HG02610 (cell line): ENCODE results near the gene SEMA3B.
A peak's percentile ranks its signal among the peaks of the same experiment; 100 is the strongest.
"Not testable (repeated sequence)": the region's sequence is repeated elsewhere in the genome, so short reads cannot be mapped to it uniquely, and the experiment has no call there.

Experiments used
- ATAC-seq: cut with Tn5 transposase; IDR thresholded peaks from one replicate; pipeline ENCODE4 v1.9.1; 2021; ENCODE audit warnings: mild to moderate bottlenecking, moderate library complexity; ENCODE audit not compliant: unreplicated experiment

Gene SEMA3B

DNA sequence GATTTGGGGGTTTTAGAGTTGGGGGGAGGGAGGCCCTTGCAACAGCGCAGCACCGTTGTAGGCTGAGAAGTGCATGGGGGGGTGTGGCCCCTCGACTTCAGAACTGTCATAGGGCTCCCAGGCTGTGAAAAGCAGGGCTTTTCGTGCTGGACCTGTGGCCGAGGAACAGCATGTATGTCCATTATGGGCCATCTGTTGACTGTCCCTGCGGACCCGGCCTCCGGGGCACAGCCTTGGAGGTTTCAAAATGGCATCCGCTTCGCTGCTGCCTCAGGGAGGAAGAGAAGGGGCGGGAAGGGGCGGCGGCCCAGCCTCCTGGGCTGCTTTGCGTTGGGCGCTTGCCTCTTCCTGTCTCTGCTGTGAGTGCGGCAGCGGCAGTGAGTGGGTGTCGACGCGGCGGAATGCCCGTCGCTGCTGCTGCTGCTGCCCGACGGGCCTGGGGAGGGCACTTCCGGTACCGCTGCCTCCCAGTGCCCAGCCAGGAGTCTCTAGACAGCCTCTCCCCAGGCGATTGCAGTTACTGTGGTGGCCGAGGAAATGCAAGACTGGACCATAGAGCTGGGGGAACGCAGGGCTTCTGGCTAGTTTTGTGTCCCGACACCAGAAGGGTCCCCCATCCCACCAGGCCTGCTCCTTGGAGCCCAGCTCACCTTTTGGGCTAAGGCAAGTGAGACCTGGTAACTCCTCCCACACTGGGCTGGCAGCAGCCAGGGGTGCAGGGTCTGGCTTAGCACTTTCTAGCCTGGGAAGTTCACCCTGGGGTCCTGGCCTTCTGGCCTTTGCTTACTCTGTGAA lies 31.0 kb upstream of the SEMA3B start:
- peak; percentile 37 for ATAC-seq

DNA sequence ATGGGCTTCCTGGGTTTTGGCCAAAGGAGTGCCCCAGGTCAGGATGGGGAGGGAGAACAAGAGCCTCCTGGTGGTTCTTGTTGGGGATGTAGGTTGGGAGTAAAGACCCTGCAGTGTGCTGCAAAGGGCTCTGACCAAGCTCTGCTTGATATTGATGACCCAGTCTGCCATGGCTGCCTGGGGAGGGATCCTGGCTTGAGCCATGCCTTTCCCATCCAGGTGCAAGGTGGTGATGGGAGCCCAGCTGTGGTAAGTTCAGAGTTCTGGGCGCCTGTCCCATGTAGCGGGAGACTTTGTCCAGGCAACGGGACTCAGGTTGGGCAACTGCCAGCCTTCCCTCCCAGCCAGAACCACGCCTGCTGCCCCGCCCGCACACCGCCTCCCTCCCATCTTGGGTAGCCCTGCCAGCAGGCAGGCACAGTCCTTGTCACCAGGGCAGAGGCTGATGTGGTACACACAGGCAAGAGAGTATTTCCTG lies 30.4 kb upstream of the SEMA3B start:
- ATAC-seq = no peak

DNA sequence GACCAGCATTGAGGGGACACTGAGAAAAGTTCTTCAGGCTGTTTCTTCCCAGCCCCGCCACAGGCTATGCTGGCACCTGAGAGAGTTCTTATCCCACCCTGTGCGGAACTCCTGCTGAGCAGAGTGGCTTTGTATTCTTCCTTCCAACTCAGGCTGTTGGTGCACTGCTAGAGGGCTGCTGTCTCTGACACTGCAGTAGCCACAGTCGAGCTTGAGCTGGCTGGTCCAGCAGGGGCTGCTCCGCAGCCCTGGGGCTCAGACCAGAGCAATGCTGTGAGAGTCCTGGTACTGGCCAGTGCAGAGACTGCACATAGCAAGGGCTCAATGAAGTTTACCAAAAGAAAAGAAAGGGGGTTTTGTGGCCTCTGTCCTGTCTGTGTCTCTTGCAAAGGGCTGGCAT lies 29.3 kb upstream of the SEMA3B start:
- no peak for ATAC-seq

DNA sequence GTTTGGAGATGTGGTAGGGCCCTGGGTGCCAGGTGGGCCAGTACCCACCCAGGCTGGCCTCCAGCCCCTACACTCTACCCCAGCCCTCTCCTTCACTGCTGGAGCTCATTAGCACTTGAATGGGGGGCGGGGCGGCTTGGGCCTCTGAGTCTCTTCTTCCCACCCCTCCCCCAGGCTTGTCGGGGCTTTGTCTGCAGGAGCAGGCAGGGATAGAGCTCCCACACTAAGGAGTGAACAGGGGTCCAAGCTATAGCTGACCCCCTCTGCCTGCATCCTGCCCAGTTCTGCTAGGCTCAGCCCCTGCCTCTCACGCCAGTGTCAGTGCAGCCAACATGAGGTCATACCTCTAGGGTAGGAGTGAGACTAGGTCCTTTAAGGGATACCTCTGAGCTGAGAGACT lies 27.8 kb upstream of the SEMA3B start:
- no peak for ATAC-seq

- ATAC-seq = no peak
Measured at GRCh38 chr3:50241713-50242380, 27.1 kb upstream of the SEMA3B start.

DNA sequence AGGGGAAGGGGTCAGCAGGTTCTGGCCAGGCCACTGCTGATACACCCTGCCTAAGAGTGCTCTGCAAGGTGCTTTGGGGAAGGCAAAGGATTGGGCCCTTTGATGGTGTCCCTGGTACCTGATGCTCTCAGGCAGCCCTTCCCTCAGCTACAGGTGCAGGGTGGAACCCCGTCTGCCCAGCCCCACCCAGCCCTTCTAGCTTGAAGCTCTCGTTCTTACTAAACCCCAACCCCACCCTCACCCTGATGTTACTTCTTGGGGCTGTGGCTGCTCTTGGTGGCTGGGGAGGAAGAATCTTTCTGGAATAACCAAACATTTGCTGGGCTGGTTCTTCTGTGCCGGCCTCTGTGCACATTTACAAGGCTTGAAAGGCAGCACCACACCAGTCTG lies 26.6 kb upstream of the SEMA3B start:
- no peak for ATAC-seq

GRCh38 chr3:50242851-50243542 lies 25.9 kb upstream of the SEMA3B start:
- no peak for ATAC-seq

GRCh38 chr3:50243543-50243895 lies 25.4 kb upstream of the SEMA3B start:
- no peak for ATAC-seq

GRCh38 chr3:50244813-50245212 lies 24.1 kb upstream of the SEMA3B start:
- not testable (repeated sequence) for ATAC-seq

GRCh38 chr3:50245251-50245745 lies 23.6 kb upstream of the SEMA3B start:
- no peak for ATAC-seq

- peak; percentile 61 for ATAC-seq
Measured at GRCh38 chr3:50245831-50246516, 23.0 kb upstream of the SEMA3B start.

DNA sequence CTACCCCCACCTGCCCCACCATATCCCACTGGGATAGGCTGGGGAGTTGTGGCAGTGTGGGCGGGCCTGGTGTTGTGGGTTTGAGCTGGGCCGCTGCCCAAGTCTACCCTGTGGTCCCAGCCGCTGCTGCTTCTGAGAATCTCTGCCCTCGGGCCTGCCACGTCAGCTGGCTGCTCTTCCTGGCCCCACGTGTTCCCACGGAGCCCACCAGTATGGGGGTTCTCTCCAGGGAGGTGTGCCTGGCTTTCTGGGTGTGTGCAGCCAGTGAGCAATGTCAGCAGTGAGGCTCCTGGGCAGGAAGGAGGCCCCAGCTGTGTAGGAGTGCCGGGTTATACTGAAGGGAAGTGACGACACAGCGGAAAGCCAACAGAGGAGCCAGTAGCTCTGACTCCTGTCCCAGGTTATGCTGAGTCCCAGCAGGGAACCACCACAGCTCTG lies 22.4 kb upstream of the SEMA3B start:
- ATAC-seq = peak; percentile 33

DNA sequence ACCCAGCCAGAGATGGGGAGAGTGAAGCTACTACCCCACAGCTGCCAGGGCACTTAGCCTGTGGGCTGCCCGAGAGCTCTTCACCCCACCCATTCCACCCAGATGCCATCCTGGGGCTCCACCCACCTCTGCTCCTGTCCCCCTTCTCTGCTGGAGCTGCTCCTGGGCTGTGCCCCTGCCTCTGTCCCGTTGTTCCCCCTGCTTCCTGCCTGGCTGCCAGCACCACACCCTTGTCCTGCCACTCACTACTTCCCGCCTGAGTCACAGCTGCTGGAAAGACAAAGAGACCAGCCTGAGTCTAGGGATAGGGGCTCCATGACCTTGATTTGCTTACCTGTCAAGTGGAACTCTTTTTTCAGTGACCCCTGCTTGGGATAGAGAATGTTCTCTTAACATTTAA lies 20.6 kb upstream of the SEMA3B start:
- ATAC-seq = no peak

- ATAC-seq = no peak
Measured at GRCh38 chr3:50249457-50249856, 19.5 kb upstream of the SEMA3B start.

GRCh38 chr3:50250514-50250913 lies 18.4 kb upstream of the SEMA3B start:
- no peak for ATAC-seq

GRCh38 chr3:50251220-50251619 lies 17.7 kb upstream of the SEMA3B start:
- no peak for ATAC-seq

- ATAC-seq = no peak
Measured at GRCh38 chr3:50254577-50255250, 14.2 kb upstream of the SEMA3B start.

GRCh38 chr3:50255251-50255615 lies 13.7 kb upstream of the SEMA3B start:
- ATAC-seq = no peak

- no peak for ATAC-seq
Measured at GRCh38 chr3:50256978-50257890, 11.7 kb upstream of the SEMA3B start.
